PC-9 (cell line): ENCODE measurements around the gene JAG2. TPM values are rescaled to one million over a fixed set of nuclear protein-coding genes. Genes with fewer than 3 reads are reported as not detected.

Experiments
- BruUV-seq: library from RNA; stranded (reverse); fragments of 400-500 nt; replicated peaks from 2 replicates; lab custom pipeline; 2021; lab: Mats Ljungman, UMichigan
- CTCF ChIA-PET: fragments of 300-600 bp; sonication (Branson Sonifier 250); formaldehyde crosslinking; loops from one replicate; lab custom pipeline; 2022; ENCODE audit warnings: antibody characterized with exemption; lab: Charles Lee
- POLR2A ChIA-PET: fragments of 300-600 bp; sonication (Branson Sonifier 250); formaldehyde crosslinking; loops from one replicate; lab custom pipeline; 2022; ENCODE audit warnings: antibody characterized with exemption; ENCODE audit not compliant: unreplicated experiment; lab: Charles Lee
- DNase-seq, 2 experiments: peaks; one replicate each; pipeline versions ENCODE4 v3.0.0 to v3.0.0-alpha.2; 2015 to 2022; ENCODE audit warnings: mixed read lengths in 1 of 2
- H2AFZ ChIP-seq: fragments of 200-600 bp; sonication (generic); 2 replicates; pipeline ENCODE4 v1.8.1; 2017; ENCODE audit warnings: antibody characterized with exemption
- H3F3A ChIP-seq: fragments of 200-600 bp; sonication (generic); 2 replicates; pipeline ENCODE4 v1.8.1; 2017; ENCODE audit warnings: antibody characterized with exemption, mild to moderate bottlenecking, low read depth; ENCODE audit not compliant: insufficient read depth
- H3K27ac ChIP-seq: fragments of 200-600 bp; sonication (generic); 2 replicates; pipeline ENCODE4 v1.6.1; 2016; ENCODE audit warnings: mixed run types
- H3K27me3 ChIP-seq: fragments of 200-600 bp; sonication (generic); 2 replicates; pipeline ENCODE4 v1.6.1; 2016; ENCODE audit warnings: low read depth, mixed run types; ENCODE audit not compliant: insufficient read depth
- H3K36me3 ChIP-seq: fragments of 200-600 bp; sonication (generic); 2 replicates; pipeline ENCODE4 v1.6.1; 2016; ENCODE audit warnings: low read depth, mixed run types
- H3K4me1 ChIP-seq: fragments of 200-600 bp; sonication (generic); replicated peaks from 2 replicates; pipeline ENCODE4 v1.6.1; 2016; ENCODE audit warnings: mixed run types; ENCODE audit not compliant: insufficient read depth
- H3K4me2 ChIP-seq: fragments of 200-600 bp; sonication (generic); 2 replicates; pipeline ENCODE4 v1.6.1; 2017; ENCODE audit warnings: mixed run types
- H3K4me3 ChIP-seq: fragments of 200-600 bp; sonication (generic); 2 replicates; pipeline ENCODE4 v1.6.1; 2016; ENCODE audit warnings: mixed run types
- H3K79me2 ChIP-seq: fragments of 200-600 bp; sonication (generic); 2 replicates; pipeline ENCODE4 v1.6.1; 2017; ENCODE audit warnings: low read depth, mixed run types
- H3K9me2 ChIP-seq: fragments of 200-600 bp; sonication (generic); 2 replicates; pipeline ENCODE4 v1.8.1; 2017; ENCODE audit warnings: mild to moderate bottlenecking; ENCODE audit not compliant: insufficient read depth
- H3K9me3 ChIP-seq: fragments of 200-600 bp; sonication (generic); 2 replicates; pipeline ENCODE4 v1.8.1; 2016; ENCODE audit warnings: low read depth; ENCODE audit not compliant: insufficient read depth
- H4K20me1 ChIP-seq: fragments of 200-600 bp; sonication (generic); 2 replicates; pipeline ENCODE4 v1.8.1; 2017; ENCODE audit not compliant: insufficient read depth
- EZH2 ChIP-seq: fragments of 200-600 bp; sonication (generic); IDR thresholded peaks from 2 replicates; pipeline ENCODE4 v1.8.0; 2017; ENCODE audit warnings: antibody characterized with exemption, low read depth
- intact Hi-C: fragments of 100-400 bp; cut with micrococcal nuclease; formaldehyde crosslinking; loops from one replicate; pipeline ENCODE4 v1.10.0; 2022; ENCODE audit not compliant: unreplicated experiment
- total RNA-seq: library from RNA; stranded (reverse); gene quantifications from 2 replicates; pipeline ENCODE4 v1.2.3, GENCODE V29; 2021
- TF ChIP-seq, protein P1 (sequence below): fragments of 200-600 bp; sonication (generic); conservative IDR thresholded peaks from 2 replicates; pipeline ENCODE4 v1.6.1; 2017; ENCODE audit warnings: mixed run types, antibody characterized with exemption, mild to moderate bottlenecking, moderate library complexity

The JAG2 gene
- total RNA-seq, 1 experiment from 2014 or later, result 17.8 TPM

DNA sequence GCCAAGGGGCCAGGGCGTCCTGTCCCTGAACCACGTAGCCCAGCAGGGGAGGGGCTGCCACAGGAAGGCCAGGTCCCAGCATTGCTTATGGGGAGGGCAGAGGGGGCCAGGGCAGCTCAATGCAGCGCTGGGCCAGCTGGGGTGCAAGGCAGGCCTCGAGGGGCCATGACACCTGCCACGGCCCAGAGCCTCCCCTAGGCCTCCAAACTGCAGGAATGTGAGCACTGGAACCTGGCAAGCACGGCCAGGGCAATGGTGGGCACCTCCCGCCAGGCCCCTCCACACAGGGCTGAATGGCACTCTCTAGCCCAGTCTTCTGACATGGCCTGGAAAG lies 70.8 kb downstream of the JAG2 start:
- Histone ChIP-seq H3K9me2 (no peaks in the 10 kb centered on the region), H3K27ac (no peak overlapping the region), H4K20me1 (no peaks in the 10 kb centered on the region), H3K9me3 (no peaks in the 10 kb centered on the region), H3K4me1 (peaks cover 19% of the 10 kb centered on the region), H3K4me2 (no peak overlapping the region), H3K79me2 (0 out of 2 replicates have a peak, but pooled peaks cover 1% of the 10 kb centered on the region), H3K36me3 (no peaks in the 10 kb centered on the region), H3K27me3 (no peaks in the 10 kb centered on the region), H3K4me3 (no peak overlapping the region), H2AFZ (no peak overlapping the region), H3F3A (peaks cover 5% of the 10 kb centered on the region; the same call in 1 of the 2 replicates)
- TF ChIP-seq, protein P1, sequence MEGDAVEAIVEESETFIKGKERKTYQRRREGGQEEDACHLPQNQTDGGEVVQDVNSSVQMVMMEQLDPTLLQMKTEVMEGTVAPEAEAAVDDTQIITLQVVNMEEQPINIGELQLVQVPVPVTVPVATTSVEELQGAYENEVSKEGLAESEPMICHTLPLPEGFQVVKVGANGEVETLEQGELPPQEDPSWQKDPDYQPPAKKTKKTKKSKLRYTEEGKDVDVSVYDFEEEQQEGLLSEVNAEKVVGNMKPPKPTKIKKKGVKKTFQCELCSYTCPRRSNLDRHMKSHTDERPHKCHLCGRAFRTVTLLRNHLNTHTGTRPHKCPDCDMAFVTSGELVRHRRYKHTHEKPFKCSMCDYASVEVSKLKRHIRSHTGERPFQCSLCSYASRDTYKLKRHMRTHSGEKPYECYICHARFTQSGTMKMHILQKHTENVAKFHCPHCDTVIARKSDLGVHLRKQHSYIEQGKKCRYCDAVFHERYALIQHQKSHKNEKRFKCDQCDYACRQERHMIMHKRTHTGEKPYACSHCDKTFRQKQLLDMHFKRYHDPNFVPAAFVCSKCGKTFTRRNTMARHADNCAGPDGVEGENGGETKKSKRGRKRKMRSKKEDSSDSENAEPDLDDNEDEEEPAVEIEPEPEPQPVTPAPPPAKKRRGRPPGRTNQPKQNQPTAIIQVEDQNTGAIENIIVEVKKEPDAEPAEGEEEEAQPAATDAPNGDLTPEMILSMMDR, result no peak
- TF ChIP-seq EZH2, result no peak
- DNase-seq, result no peak
- POLR2A ChIA-PET, result no interaction called here
- CTCF ChIA-PET, result no interaction called here
- intact Hi-C loops, result no loop called here
- BruUV-seq, result no TSS peak

DNA sequence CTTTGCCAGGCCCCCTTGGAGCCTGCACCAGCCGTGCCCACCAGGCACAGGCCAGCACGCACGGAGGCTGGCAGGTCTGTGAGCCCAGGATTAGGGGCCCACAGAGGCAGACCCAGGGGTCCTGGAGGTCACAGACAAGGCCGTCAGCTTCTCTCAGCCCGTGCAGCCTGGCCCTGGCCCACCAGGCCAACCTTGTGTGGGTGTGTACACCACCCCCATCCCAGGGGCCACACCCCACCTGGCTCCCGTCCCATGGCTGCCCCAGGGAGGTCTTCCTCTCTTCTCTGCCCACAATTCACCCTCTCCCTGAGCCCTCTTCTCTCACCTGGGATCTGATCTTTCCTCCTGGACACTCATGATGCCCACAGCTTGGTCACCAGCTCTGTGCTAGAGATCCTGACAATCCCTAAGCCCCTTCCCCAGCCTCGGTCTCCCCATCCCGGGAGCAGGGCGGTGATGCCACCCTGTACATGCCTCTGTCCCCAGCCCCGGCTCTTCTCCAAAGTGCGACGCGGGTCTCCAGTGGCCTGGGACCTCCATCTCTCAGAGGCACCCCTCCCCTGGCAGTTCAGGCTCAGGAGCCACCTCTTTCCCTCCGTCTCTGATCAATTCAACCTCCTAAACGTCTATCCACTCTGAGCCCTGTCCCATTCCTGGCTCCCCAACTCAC lies 72.2 kb downstream of the JAG2 start:
- H3K9me3 ChIP-seq, result no peaks in the 10 kb centered on the region
- intact Hi-C loops, result no loop called here
- H3K4me1 ChIP-seq, result peaks cover 21% of the 10 kb centered on the region
- H3K4me2 ChIP-seq, result no peak overlapping the region
- H3K27ac ChIP-seq, result no peak overlapping the region
- POLR2A ChIA-PET, result no interaction called here
- H3K27me3 ChIP-seq, result no peaks in the 10 kb centered on the region
- no peaks in the 10 kb centered on the region for H3K9me2 ChIP-seq
- DNase-seq, result no peak
- H3K4me3 ChIP-seq, result no peak overlapping the region
- H3F3A ChIP-seq, result peaks cover 13% of the 10 kb centered on the region; the same call in 1 of the 2 replicates
- no peaks in the 10 kb centered on the region for H4K20me1 ChIP-seq
- 0 out of 2 replicates have a peak, but pooled peaks cover 3% of the 10 kb centered on the region for H3K79me2 ChIP-seq
- no TSS peak for BruUV-seq
- CTCF ChIA-PET, result no interaction called here
- H3K36me3 ChIP-seq, result no peaks in the 10 kb centered on the region
- no peak overlapping the region for H2AFZ ChIP-seq
- TF ChIP-seq, protein P1, result no peak
- TF ChIP-seq EZH2, result no peak

DNA sequence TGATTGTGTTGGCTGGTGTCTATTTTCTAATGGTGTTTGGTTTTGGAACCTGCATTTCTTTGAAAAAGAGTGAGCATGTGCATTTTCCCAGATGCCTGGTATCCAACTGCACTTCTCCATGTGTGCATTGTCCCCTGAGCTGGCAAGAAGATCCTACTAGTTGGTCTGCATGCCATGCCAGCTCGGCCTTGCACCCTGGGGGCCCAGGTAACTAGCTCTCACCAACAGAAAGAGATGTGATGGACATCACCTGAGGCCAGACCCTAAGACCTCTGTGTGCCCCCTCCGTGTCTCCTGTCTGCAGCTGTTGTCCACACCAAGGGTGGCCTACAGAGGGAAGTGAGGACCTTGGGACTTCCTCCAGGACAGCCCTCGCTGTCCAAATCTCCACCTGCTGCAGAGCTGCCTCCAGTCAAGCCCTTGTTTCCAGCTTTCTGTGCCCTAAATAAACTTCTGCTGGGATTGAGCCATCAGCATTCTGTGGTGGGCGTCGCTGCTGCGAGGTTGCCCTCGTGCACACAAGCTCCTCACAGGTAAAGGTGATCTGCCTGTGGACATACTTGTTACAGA lies 73.3 kb downstream of the JAG2 start:
- Histone ChIP-seq H3K36me3 (no peaks in the 10 kb centered on the region), H3K79me2 (0 out of 2 replicates have a peak, but pooled peaks cover 3% of the 10 kb centered on the region), H3K27ac (no peak overlapping the region), H3K9me2 (no peaks in the 10 kb centered on the region), H3K4me3 (no peak overlapping the region), H3F3A (peaks cover 21% of the 10 kb centered on the region), H2AFZ (no peak overlapping the region), H3K4me1 (peaks cover 31% of the 10 kb centered on the region), H3K27me3 (no peaks in the 10 kb centered on the region), H3K4me2 (no peak overlapping the region), H4K20me1 (no peaks in the 10 kb centered on the region), H3K9me3 (no peaks in the 10 kb centered on the region)
- intact Hi-C loops, result no loop called here
- DNase-seq, result no peak
- POLR2A ChIA-PET, result no interaction called here
- TSS peak; percentile 14 for BruUV-seq
- TF ChIP-seq EZH2, result no peak
- TF ChIP-seq, protein P1, result no peak
- CTCF ChIA-PET, result no interaction called here
